HPDE6-E6E7 (cell line): Measurements from ENCODE around the gene LIN28B.
A peak's percentile ranks its signal among the peaks of the same experiment; 100 is the strongest.
"Not testable (repeated sequence)": the region's sequence is repeated elsewhere in the genome, so short reads cannot be mapped to it uniquely, and the experiment has no call there.

ENCODE experiments used
- DNase-seq: peaks from one replicate; pipeline ENCODE4 v3.0.0; 2011; ENCODE audit warnings: missing footprints; ENCODE audit errors: extremely low spot score

Gene LIN28B, protein sequence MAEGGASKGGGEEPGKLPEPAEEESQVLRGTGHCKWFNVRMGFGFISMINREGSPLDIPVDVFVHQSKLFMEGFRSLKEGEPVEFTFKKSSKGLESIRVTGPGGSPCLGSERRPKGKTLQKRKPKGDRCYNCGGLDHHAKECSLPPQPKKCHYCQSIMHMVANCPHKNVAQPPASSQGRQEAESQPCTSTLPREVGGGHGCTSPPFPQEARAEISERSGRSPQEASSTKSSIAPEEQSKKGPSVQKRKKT

DNA sequence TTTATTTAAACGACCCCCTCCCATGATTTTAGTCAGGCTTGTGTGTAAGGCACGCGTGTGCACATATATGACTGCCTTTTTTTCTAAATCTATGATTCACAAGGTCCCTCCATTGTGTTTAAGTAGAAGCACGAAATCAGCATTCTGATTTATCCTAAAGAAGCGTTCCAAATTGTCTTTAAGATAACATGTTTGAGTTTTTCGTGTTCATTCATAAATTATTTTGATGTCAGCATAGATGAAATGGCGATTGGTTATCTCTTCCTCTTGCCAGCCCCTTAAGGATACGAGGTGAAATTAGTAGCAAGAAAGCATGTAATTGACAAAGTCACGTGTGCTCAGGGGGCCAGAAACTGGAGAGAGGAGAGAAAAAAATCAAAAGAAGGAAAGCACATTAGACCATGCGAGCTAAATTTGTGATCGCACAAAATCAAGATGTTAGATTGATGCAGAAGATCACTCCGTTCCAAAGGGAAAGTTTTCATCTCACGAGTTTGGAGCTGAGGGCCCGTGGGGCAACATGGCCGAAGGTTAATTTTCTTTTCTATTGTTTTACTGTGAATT is at the start of gene LIN28B:
TSS of gene LIN28B (plus strand) at position 377 of the 564 bp plus-strand sequence. CDS start at position 521, 144 bp downstream.
- DNase-seq: no peak

- DNase-seq: no peak
These were observed 48.6 kb upstream of the LIN28B start for GRCh38 chr6:104908031-104908887.

DNA sequence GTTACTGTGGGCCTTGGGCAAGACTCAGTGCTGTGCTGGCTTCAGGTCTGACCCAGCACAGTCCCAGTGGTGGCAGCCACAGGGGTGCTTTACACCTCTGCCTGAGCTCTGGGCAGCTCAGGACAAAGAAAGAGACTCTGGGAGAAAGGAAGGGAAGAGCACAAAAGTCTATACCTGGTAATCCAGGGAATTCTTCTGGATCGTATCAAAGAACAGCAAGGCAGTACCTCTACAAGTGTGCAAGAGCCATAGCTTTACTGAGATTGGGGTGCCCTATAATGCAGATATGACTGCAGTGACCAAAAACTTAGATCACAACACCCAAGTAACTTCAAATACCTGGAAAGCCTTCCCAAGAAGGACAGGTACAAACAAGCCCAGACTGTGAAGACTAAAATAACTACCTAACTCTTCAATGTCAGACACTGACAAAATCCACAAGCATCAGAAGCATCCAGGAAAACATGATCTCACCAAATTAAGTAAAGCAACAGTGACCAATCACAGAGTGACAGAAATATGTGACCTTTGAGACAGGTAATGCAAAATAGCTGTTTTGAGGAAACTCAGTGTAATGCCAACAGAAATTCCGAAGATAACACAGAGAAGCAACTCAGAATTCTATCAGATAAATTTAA is 47.9 kb upstream of the LIN28B start:
- no peak for DNase-seq

- no peak for DNase-seq
These were observed 35.0 kb upstream of the LIN28B start for GRCh38 chr6:104921896-104922295.

DNA sequence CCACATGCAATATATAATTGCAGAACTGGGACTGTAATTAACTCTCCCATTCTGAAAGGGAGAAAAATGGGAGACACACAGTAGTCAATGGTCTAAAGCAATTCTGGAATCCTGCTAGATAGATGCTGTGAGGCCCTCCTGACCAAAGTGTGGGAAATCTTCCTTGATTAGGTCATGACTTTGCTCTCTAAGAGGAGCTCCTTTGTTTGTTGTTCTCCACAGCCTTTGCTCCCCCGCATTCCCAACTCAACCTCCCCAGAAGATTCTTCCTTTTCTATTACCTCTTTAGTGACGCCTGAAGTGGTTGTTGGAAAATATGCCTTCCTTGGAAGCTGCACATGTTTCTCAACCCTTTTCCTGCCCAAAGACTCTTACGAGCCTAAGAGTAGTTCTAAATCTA is 28.8 kb upstream of the LIN28B start:
- DNase-seq: no peak

DNA sequence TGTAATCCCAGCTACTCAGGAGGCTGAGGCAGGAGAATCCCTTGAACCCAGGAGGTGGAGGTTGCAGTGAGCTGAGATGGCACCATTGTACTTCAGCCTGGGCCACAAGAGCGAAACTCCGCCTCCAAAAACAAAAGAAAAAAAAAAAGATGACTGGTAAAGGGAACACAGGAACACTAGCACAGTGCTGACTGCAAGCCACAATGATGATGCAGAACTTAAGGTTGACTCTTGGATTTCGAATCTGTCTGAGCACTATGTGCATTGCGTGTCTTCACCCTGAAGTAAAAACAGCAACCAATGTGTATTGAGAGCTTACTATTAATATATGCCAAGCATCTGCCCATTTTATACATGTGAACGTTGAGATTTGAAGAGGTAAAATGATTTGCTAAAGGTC is 27.6 kb upstream of the LIN28B start:
- no peak for DNase-seq

- no peak for DNase-seq
These were observed 26.0 kb upstream of the LIN28B start for GRCh38 chr6:104930939-104931338.

- DNase-seq: no peak
These were observed 20.0 kb upstream of the LIN28B start for GRCh38 chr6:104936766-104937535.

- no peak for DNase-seq
These were observed 16.5 kb upstream of the LIN28B start for GRCh38 chr6:104940238-104940892.

DNA sequence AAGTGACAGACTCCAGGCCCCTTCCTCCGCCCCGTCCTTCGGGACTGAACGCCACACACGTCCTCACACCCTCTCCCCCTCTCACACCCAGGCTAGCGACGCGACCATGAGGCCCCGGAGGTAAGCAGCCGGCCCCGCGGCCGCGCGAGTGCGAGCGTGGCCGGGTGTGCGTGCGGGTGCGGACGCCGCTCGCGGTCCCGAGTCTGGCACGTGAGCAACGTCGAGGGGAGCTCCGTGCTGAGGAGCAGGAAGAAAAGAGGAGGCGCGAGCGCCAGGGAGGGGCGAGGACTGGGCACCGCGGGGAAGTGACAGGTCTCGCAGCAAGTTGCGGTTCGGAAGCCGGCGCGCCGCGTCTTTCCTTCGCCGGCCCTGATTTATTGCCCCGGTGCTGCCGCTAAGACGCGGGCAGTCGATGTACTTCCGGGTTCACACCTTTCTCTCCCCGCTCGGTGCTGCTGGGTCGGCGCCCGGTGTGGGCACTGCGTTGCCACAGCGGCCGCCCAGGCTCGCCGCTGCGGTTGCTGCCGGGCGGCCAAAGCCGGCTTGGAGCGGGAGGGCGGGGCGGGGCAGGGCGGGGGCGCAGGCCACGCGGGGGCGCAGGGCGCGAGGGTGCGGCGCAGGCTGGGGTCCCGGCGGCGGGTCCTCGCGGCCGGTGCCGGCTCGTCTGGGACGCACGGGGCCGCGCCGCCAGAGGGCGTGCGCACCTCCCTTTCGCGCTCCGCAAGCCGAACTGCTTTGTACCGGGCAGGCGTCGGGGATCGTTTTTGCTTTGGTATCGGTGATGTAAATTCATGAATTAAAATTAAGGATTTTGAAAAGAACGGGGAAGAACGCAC is 15.8 kb upstream of the LIN28B start:
- DNase-seq: peak; percentile 8

GRCh38 chr6:104941729-104942091 is 15.2 kb upstream of the LIN28B start:
- DNase-seq: no peak

GRCh38 chr6:104943781-104944180 is 13.1 kb upstream of the LIN28B start:
- no peak for DNase-seq

DNA sequence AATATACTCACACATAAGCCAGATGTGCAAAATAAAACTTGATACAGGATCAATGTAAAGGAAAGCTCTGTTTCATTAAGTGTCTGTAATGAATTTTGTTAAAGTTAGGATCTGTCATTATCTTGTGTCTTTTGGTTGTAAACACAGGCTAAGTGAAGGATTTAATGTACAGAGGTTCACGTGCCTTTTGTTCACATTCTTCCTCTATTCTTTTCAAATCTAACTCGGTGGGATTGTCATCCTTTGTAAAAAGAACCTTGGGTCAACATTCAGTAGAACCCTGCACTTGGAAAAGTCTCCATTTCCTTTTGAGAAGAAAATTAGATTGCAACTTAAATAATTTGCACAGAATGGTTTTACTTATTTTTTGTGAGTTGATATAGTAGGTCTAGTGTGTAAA is 7.7 kb upstream of the LIN28B start:
- DNase-seq: no peak

DNA sequence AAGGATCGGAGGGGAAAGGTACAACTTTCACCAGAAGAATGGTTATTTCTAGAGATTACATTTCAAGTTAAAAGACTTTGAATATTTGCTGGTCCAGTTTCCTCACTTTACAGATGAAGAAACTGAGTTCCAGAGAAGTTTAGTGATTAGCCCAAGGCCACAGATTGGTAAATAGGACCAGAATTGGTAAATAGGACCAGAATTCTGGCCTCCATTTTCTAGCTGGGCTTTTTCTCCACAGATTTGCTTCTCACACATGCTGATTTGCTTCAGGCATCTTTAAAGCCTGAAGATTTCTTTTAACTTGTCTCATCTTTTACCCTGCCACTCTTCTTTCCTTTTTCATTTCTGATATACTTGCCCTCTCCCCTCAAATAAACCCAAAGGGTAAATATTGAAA is 5.2 kb upstream of the LIN28B start:
- no peak for DNase-seq

DNA sequence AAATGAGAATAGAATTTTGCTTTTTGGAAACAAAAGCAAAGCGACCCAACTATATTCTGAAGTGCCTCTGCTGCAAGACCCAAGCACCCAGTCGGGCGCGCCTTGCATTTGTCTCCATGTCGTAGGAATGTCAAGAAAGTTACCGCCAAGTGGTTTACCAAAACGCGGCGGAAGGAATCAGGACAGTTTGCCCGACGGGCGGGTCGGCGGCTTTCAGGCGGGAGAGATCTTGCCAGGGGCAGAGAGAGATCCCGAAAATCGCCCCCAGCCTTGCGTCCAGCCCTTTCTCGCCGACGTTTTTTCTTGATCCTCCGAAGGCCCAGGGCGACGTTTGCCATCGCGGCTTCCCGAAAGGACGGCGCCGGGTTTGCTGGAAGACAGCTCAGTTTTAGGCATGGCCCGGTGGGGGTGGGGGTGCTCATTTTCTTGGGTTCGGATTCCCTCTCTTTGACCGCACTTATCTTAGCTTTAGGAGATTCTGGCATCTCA is 4.0 kb upstream of the LIN28B start:
- no peak for DNase-seq

DNA sequence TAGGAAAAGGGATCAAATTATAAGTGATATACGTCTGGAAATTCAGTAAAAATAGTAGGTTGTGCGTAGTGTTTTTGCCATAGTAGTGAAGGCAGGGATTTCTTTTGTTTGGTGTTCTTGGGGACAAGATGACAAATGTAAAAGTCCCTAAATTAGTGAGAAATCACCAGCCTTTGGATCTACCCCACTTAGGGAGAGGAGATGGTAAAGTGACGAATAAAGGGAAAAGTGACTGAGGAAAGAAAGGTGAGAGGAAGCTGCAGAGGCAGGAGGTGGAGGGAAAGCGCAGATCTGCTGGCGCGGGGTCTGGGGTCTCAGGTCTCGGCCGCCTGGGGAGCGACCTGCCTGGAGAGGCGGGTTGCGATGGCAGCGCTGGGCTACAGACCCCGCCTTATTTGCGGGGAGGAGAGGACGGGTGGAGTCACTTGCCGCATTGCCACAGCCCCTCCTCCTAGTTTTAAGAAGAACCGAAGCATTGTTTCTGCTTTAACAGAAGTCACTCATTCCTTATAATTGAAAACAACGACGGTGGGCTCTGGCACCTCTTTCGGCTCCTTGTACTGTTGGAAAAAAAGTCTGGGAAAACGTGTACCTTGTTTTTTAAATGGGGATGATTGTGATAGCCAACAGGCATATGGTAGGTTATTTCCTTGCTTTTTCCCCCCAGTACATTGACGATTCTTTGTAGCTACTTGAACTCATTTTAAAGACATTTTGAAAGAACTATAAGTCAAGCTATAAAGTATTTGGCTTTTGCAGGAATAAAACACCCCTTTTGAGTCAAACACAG is 3.3 kb upstream of the LIN28B start:
- DNase-seq: not testable (repeated sequence)

DNA sequence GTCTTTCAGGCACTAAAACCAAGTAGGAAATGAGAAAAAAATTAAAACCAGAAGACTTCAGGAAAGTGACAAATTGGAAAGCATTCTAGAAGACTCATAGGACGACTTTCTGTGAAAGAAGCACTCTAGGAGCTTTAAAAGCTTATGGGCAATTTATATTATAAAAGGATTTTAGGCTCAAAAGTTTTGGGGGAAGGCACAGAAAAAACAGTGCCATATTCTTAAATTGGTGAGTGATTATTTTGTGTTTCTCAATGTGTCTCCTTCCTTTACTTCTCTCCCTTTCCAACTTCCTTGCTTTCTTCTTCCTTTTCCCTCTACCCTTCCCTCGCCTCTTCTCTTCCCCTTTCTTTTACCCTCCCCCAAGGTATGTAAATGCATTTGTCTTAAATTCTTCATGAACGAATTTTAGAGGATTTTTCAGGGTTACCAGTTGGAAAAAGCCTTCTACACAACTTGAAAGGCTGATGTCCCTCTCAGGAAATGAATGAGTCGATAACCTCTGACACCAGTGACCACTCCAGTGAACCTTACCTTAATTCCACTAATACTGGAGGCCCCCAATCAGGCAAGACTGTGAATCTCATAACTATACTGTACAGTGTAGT is 2.6 kb upstream of the LIN28B start:
- DNase-seq: no peak

GRCh38 chr6:104955491-104955890 is 1.4 kb upstream of the LIN28B start:
- no peak for DNase-seq
